ENCODE data around the gene CAMP. TPM values are rescaled to one million over a fixed set of nuclear protein-coding genes. Genes with fewer than 3 reads are reported as not detected.

CAMP gene
- total and polyA plus RNA-seq, 2 of the 13 experiments (the other 11 are each of a cell fraction or from before 2014, with no cell fraction given): not detected

GRCh38 chr3:48194446-48195071 lies 28.7 kb upstream of the CAMP start (continued):
- TF ChIP-seq HNF1B (CRISPR knock-in tag; IDR thresholded peaks at IDR 0.05): 0 out of 2 replicates have a peak, but pooled peaks have one; percentile 25
- TF ChIP-seq TEAD3 (CRISPR knock-in tag; optimal IDR thresholded peaks at IDR 0.05; ENCODE audit: borderline replicate concordance): no peak
- peak; percentile 55; the same call in 1 of the 2 replicates for TF ChIP-seq RAD21 (CRISPR knock-in tag; IDR thresholded peaks at IDR 0.05)
- peak; percentile 88 for TF ChIP-seq ZNF629 (CRISPR knock-in tag; conservative IDR thresholded peaks at IDR 0.05)
- TF ChIP-seq SOX13 (IDR thresholded peaks at IDR 0.05): no peak
- TF ChIP-seq SOX13 (CRISPR knock-in tag; conservative IDR thresholded peaks at IDR 0.05 in 1 of 2, IDR thresholded peaks at IDR 0.05 in 1 of 2): no peak
- TF ChIP-seq STAG1 (CRISPR knock-in tag; IDR thresholded peaks at IDR 0.05): peak; percentile 87
- 0 out of 2 replicates have a peak, but pooled peaks have one; percentile 27 for TF ChIP-seq SPEN (CRISPR knock-in tag; IDR thresholded peaks at IDR 0.05; ENCODE audit: low read depth)
- TF ChIP-seq ZNF432 (CRISPR knock-in tag; IDR thresholded peaks at IDR 0.05; ENCODE audit: borderline replicate concordance): no peak
- no peak for TF ChIP-seq NONO (IDR thresholded peaks at IDR 0.05)
- TF ChIP-seq NONO (CRISPR knock-in tag; conservative IDR thresholded peaks at IDR 0.05): no peak
- no peak for TF ChIP-seq ZNF414 (CRISPR knock-in tag; IDR thresholded peaks at IDR 0.05)
- TF ChIP-seq DBP (CRISPR knock-in tag; IDR thresholded peaks at IDR 0.05; ENCODE audit: not compliant biosample characterization): no peak
- peak; percentile 74; the same call in 1 of the 2 replicates for TF ChIP-seq SMC3 (IDR thresholded peaks at IDR 0.05; ENCODE audit: low read length)
- TF ChIP-seq ZHX2 (IDR thresholded peaks at IDR 0.05; ENCODE audit: low read depth): no peak
- no peak for TF ChIP-seq ZHX2 (CRISPR knock-in tag; IDR thresholded peaks at IDR 0.05; ENCODE audit: borderline replicate concordance)
- peak; percentile 85 for TF ChIP-seq CTCF (CRISPR knock-in tag; IDR thresholded peaks at IDR 0.05)
- TF ChIP-seq ZNF652 (CRISPR knock-in tag; IDR thresholded peaks at IDR 0.05; ENCODE audit: borderline replicate concordance, low read depth): no peak
- 0 out of 2 replicates have a peak, but pooled peaks have one; percentile 11 for TF ChIP-seq SAP130 (CRISPR knock-in tag; IDR thresholded peaks at IDR 0.05; ENCODE audit: low read depth)
- TF ChIP-seq THAP11 (CRISPR knock-in tag; IDR thresholded peaks at IDR 0.05): peak; percentile 39; the same call in 1 of the 2 replicates

Data from HepG2 (cell line).